GM19240 (cell line): ENCODE measurements around the gene PDLIM5.
"Not testable (repeated sequence)": the region's sequence is repeated elsewhere in the genome, so short reads cannot be mapped to it uniquely, and the experiment has no call there.

Source experiments
- DNase-seq: peaks from one replicate; pipeline ENCODE4 v3.0.0; 2011; ENCODE audit warnings: low spot score; ENCODE audit not compliant: insufficient read length

Gene PDLIM5

GRCh38 chr4:94491322-94491721 lies 39.6 kb downstream of the PDLIM5 start:
- no peak for DNase-seq

GRCh38 chr4:94495408-94495807 lies 43.7 kb downstream of the PDLIM5 start:
- no peak for DNase-seq

DNA sequence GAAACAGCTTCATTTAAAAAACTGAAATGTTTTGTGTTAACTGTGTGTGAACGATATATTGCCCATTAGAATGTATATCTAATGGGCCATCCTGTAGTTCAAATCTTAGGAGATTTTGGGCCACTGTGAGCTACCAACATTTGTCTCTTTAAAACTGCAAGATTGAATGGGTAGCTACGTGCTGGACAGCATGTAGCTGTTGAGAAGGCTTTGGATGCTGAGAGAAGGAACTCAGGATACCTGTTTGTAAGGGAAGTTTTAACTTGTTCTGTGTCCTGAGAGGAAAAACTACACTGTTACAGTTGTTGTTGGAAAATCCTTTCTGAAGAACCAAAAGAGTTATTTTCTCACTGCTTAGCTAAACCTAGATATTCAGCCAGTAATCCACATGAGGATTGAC lies 45.9 kb downstream of the PDLIM5 start:
- DNase-seq, result no peak

DNA sequence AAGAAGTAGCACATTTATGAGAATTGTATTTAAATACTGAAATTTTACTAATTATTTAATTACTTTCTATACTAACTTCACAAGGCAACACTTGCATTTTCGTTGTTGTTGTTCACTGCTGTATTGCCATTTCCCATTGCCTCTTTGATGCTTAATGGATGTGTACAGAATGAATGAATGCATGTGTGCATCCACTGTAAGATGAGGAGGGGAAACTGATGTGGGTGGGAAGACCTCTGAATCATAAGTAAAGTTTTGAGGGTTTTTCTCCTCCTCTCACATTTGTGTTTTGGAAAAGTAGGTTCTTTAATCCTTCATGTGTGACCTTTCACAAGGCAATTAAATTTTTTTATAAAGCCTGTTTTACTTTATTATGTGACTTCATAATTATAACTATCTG lies 46.8 kb downstream of the PDLIM5 start:
- no peak for DNase-seq

- no peak for DNase-seq
These were observed 48.9 kb downstream of the PDLIM5 start for GRCh38 chr4:94500685-94501084.

DNA sequence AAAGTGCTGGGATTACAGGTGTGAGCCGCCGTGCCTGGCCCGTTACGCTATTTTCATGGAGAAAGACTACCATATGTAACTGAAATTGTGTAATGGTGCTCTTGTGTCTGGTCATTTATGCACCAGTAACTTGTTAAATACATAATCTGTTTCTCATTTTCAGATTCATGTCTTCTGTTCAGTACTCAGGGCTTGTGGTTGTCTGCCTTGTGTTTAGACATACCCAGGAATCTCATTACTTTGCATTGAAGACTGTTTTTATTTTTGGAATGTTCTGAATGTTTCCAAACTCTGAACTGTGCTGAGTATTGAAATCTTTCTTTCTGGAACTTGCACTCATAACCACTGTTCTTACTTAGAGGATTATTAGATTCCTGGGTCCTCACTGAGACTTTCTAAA lies 52.8 kb downstream of the PDLIM5 start:
- no peak for DNase-seq

DNA sequence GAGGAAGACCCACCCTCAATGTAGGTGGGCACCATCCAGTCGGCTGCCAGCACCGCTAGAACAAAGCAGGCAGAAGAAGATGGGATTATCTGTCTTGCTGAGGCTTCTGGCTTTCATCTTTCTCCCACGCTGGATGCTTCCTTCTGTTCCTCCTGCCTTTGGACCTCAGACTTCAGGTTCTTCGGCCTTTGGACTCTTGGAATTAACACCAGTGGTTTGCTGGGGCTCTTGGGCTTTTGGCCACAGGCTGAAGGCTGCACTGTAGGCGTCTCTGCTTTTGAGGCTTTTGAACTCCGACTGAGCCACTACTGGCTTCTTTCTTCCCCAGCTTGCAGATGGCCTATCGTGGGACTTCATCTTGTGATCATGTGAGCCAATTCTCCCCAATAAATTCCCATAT lies 55.1 kb downstream of the PDLIM5 start:
- DNase-seq, result no peak

- DNase-seq, result no peak
These were observed 55.5 kb downstream of the PDLIM5 start for GRCh38 chr4:94507281-94507680.

DNA sequence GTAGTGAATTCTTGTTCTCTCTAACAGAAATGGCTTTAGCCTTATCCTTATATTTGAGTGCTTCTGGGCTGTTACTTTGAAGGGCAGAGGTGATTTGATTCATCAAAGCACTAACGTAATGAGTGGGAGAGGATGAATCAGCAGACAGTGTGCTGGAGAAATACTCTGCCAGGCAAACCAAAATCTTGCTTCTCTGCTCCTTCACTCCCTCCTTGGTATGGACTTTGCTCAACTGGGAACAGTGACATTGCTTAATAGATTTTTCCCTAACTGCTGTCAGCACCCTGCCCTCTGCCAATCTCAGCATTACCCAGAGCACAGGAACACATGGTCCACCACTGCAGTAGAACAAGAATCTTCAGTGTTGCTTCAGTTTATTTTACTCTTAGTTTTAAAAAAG lies 56.0 kb downstream of the PDLIM5 start:
- DNase-seq, result no peak

DNA sequence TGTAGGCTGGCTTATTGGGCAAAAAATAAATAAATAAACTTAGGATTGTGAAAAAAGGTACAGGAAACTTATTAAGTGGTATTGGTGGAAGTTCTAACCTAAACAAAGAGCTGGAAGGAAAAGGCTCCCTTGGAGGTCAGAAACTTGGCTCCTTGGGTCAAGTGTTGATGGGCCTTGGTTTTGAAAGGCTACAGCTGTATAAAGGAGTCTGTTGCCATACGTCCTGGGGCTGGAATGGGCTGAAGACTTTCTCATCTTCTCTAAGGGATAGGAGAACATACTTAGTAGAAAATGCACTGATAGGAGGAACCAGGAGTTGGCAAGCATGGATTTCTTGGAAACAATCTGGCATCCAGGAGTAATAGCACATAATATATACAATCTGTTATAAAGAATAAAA lies 56.6 kb downstream of the PDLIM5 start:
- no peak for DNase-seq

DNA sequence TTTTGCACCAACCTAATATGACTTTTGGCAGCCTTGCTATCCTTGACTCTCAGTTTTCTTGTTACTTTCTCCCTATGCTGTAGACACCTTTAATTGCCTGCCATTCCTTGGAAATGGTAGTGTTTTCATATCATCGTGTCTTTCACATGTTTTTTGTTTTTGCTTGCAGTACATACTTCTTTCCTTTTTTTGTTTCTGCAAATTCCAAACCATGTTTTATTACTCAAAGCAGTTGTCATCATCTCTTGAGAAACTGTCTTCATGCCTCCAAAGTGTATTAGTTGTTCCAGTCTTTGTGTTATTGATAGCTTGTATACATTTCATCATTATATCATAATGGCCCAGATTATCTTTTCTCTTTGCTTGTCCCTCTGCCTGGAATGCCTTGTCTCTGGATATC lies 57.1 kb downstream of the PDLIM5 start:
- no peak for DNase-seq

- DNase-seq, result no peak
These were observed 59.8 kb downstream of the PDLIM5 start for GRCh38 chr4:94511591-94511990.

DNA sequence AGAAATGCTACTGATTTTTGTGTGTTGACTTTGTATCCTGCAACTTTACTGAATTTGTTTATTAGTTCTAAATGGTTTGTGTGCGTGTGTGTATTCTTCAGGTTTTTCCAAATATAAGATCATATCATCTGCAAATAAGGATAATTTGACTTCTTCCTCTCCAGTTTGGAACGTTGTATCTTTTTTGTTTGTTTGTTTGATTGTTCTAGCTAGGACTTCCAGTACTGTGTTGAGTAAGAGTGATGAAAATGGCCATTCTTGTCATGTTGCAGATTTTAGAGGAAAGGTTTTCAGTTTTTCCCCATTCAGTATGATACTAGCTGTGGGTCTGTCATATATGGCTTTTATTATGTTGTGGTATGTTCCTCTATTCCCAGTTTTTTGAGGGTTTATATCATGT lies 61.8 kb downstream of the PDLIM5 start:
- DNase-seq, result not testable (repeated sequence)

- no peak for DNase-seq
These were observed 63.6 kb downstream of the PDLIM5 start for GRCh38 chr4:94515365-94515764.

- no peak for DNase-seq
These were observed 64.3 kb downstream of the PDLIM5 start for GRCh38 chr4:94516067-94516466.

- DNase-seq, result no peak
These were observed 65.3 kb downstream of the PDLIM5 start for GRCh38 chr4:94516999-94517398.

- no peak for DNase-seq
These were observed 65.8 kb downstream of the PDLIM5 start for GRCh38 chr4:94517492-94517891.

DNA sequence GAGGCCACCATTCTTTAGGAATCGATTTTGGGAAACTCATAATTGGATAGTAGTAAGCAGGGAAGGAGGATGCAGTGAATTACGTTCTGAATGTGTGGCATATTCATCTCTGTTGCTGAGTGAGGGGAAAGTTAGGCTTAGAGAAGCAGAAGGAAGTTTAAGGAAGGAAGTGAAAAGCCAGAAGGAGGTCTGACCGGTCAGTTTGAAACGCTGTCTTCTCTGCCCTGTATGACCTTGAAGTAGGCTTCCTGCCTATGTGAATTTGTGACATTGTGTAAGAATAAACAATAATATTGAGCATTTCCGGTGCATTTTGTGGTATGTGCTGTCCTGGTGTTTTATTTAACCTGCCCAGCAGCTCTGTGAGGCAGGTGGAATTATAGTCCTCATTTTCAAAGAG lies 67.3 kb downstream of the PDLIM5 start:
- no peak for DNase-seq

DNA sequence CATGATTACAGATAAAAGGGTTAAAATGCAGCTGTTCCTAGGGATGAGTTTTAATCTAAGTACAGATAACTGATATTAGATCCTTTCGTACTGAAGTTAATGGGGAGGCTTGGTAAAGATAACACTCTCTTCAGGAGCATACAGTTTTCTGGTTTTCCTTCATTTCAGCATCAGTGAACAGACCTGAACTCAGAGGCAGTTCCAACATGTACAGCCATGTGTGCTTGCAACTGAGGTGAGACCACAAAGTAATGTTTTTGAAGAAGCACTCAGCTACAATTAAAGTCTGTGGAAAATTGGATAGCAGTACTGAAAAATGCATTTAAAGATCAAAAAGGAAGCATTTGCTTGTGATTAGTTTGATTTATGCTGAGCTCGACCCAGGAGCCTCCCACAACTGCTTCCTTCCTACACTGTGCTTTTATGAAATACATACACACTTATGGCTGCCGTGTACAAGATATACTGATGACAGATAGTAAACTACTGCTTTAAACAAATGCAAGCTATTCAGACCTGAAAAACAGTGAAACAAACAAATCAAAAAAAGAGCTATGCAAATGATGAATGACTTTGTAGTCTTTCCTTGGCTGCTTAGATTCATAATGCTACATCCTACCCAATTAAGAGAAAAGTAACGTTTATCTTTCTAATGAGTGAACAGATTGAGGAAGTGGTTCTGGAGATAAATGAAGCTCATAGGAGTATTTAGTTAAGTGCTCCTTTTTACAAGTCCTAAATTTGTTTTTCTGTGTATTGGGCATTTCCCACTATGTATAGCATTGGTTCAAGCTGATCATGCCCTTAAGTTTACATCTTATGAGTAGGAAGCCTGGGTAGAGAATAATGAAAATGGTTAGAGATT lies 68.4 kb downstream of the PDLIM5 start:
- DNase-seq, result no peak

DNA sequence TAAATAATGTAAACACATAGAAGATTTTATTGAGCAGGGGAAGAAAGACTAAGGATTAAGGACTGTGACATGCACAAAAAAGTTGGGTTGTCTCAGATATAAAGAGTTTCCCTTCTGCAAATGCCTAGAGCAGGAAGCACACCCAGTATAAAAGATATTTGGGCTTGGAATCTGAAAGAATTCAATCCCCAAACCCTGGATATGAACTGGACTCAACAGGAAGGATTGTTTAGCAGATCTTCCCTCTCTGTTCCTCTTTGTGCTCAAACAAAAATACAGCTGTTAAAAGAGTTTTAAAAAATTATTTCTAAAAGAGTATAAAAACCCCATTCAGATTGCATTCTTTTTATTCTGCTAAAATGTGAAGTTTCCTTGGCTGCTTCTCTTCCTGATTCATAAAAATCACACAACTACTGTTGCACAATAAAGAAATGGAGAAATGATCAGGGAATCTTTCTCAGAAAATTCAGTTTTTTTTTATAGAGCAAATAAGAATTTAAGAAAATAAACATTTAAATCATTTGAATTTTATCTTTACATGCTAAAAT lies 71.4 kb downstream of the PDLIM5 start:
- DNase-seq, result no peak

- DNase-seq, result no peak
These were observed 71.9 kb downstream of the PDLIM5 start for GRCh38 chr4:94523617-94524016.

GRCh38 chr4:94525993-94526728 lies 74.4 kb downstream of the PDLIM5 start:
- DNase-seq, result no peak
